ENCODE results near the gene UBE2V1.

UBE2V1 gene

GRCh38 chr20:50130356-50130723 is 17.4 kb upstream of the UBE2V1 start:
- TF ChIP-seq CTCF (IDR thresholded peaks at IDR 0.05): no peak
- peaks cover 64% of the 10 kb centered on the region for H3K4me1 ChIP-seq
- H3K27ac ChIP-seq: peak overlapping the region; percentile 99
- H3K36me3 ChIP-seq (ENCODE audit: control insufficient read depth, insufficient read depth, low read length): no peaks in the 10 kb centered on the region
- H2AFZ ChIP-seq: no peak overlapping the region
- H3K4me2 ChIP-seq (ENCODE audit: low read length): no peak overlapping the region
- H3K27me3 ChIP-seq (ENCODE audit: control insufficient read depth, insufficient read depth, low read length): no peaks in the 10 kb centered on the region
- H3K4me3 ChIP-seq (ENCODE audit: low read depth, low read length): no peak overlapping the region
- H3K79me2 ChIP-seq: peaks cover 46% of the 10 kb centered on the region
- H3K9me3 ChIP-seq (ENCODE audit: control insufficient read depth, low read length): no peaks in the 10 kb centered on the region
- no peak overlapping the region for H3K9ac ChIP-seq

GRCh38 chr20:50129662-50130355 is 16.9 kb upstream of the UBE2V1 start:
- Histone ChIP-seq H3K27ac (peak overlapping the region; percentile 99), H3K9me3 (ENCODE audit: control insufficient read depth, low read length) (no peaks in the 10 kb centered on the region), H3K36me3 (ENCODE audit: control insufficient read depth, insufficient read depth, low read length) (no peaks in the 10 kb centered on the region)

GRCh38 chr20:50128520-50128905 is 15.6 kb upstream of the UBE2V1 start:
- Histone ChIP-seq H3K4me2 (ENCODE audit: low read length) (no peak overlapping the region), H3K9ac (no peak overlapping the region), H3K36me3 (ENCODE audit: control insufficient read depth, insufficient read depth, low read length) (no peaks in the 10 kb centered on the region), H2AFZ (no peak overlapping the region), H3K27me3 (ENCODE audit: control insufficient read depth, insufficient read depth, low read length) (no peaks in the 10 kb centered on the region), H3K4me3 (ENCODE audit: low read depth, low read length) (no peak overlapping the region), H3K79me2 (peaks cover 39% of the 10 kb centered on the region), H3K4me1 (peaks cover 46% of the 10 kb centered on the region), H3K27ac (no peak overlapping the region), H3K9me3 (ENCODE audit: control insufficient read depth, low read length) (no peaks in the 10 kb centered on the region)
- no peak for TF ChIP-seq CTCF (IDR thresholded peaks at IDR 0.05)

More at GRCh38 chr20:50129662-50130355, 16.9 kb upstream of the UBE2V1 start:
- H3K4me1 ChIP-seq: peaks cover 59% of the 10 kb centered on the region
- no peaks in the 10 kb centered on the region for H3K27me3 ChIP-seq (ENCODE audit: control insufficient read depth, insufficient read depth, low read length)
- no peak overlapping the region for H3K9ac ChIP-seq
- TF ChIP-seq CTCF (IDR thresholded peaks at IDR 0.05): no peak
- no peak overlapping the region for H3K4me3 ChIP-seq (ENCODE audit: low read depth, low read length)
- H3K4me2 ChIP-seq (ENCODE audit: low read length): no peak overlapping the region
- H3K79me2 ChIP-seq: peaks cover 41% of the 10 kb centered on the region
- no peak overlapping the region for H2AFZ ChIP-seq

- TF ChIP-seq CTCF (IDR thresholded peaks at IDR 0.05): no peak
- Histone ChIP-seq H3K27ac (peak overlapping the region; percentile 81), H3K9ac (no peak overlapping the region), H3K27me3 (ENCODE audit: control insufficient read depth, insufficient read depth, low read length) (no peaks in the 10 kb centered on the region), H3K79me2 (peaks cover 39% of the 10 kb centered on the region), H3K36me3 (ENCODE audit: control insufficient read depth, insufficient read depth, low read length) (no peaks in the 10 kb centered on the region), H3K4me3 (ENCODE audit: low read depth, low read length) (no peak overlapping the region), H3K4me2 (ENCODE audit: low read length) (no peak overlapping the region), H3K9me3 (ENCODE audit: control insufficient read depth, low read length) (no peaks in the 10 kb centered on the region), H3K4me1 (peaks cover 41% of the 10 kb centered on the region), H2AFZ (no peak overlapping the region)
These were observed 14.9 kb upstream of the UBE2V1 start for GRCh38 chr20:50127587-50128519.
